Stimulated activated naive CD4-positive, alpha-beta T cell (primary cell): ENCODE data around the gene HTR5A.
"Not testable (repeated sequence)": the region's sequence is repeated elsewhere in the genome, so short reads cannot be mapped to it uniquely, and the experiment has no call there.

Source experiments
- DNase-seq, 6 experiments: peaks; one replicate each; lab custom pipeline; 2025; lab: John Stamatoyannopoulos, UW

HTR5A gene

GRCh38 chr7:155069992-155070751, at the start of gene HTR5A:
Gene HTR5A (plus strand): TSS chr7:155070324. CDS start chr7:155070900, 576 bp downstream.
- peak; percentile 62 to 80 (median 74) for DNase-seq

GRCh38 chr7:155020996-155021395, 49.1 kb upstream of the HTR5A start:
- no peak for DNase-seq

- DNase-seq, result no peak
Measured at GRCh38 chr7:155021699-155022145, 48.4 kb upstream of the HTR5A start.

- no peak for DNase-seq
Measured at GRCh38 chr7:155027879-155028278, 42.2 kb upstream of the HTR5A start.

- DNase-seq, result no peak
Measured at GRCh38 chr7:155032978-155033377, 37.1 kb upstream of the HTR5A start.

- DNase-seq, result not testable (repeated sequence)
Measured at GRCh38 chr7:155034495-155034894, 35.6 kb upstream of the HTR5A start.

GRCh38 chr7:155038335-155038734, 31.8 kb upstream of the HTR5A start:
- no peak for DNase-seq

GRCh38 chr7:155043756-155044155, 26.4 kb upstream of the HTR5A start:
- DNase-seq, result no peak

GRCh38 chr7:155048006-155048405, 22.1 kb upstream of the HTR5A start:
- DNase-seq, result no peak

GRCh38 chr7:155051355-155051754, 18.8 kb upstream of the HTR5A start:
- DNase-seq, result no peak

GRCh38 chr7:155053002-155053401, 17.1 kb upstream of the HTR5A start:
- no peak for DNase-seq

GRCh38 chr7:155054761-155055160, 15.4 kb upstream of the HTR5A start:
- no peak for DNase-seq

- no peak for DNase-seq
Measured at GRCh38 chr7:155057076-155057475, 13.0 kb upstream of the HTR5A start.

- no peak for DNase-seq
Measured at GRCh38 chr7:155058896-155059295, 11.2 kb upstream of the HTR5A start.

- no peak for DNase-seq
Measured at GRCh38 chr7:155059703-155060102, 10.4 kb upstream of the HTR5A start.

GRCh38 chr7:155062411-155062810, 7.7 kb upstream of the HTR5A start:
- DNase-seq, result no peak

GRCh38 chr7:155064186-155064585, 5.9 kb upstream of the HTR5A start:
- no peak for DNase-seq

GRCh38 chr7:155066417-155066950, 3.6 kb upstream of the HTR5A start:
- no peak for DNase-seq

GRCh38 chr7:155071121-155071651, 1.1 kb downstream of the HTR5A start:
- no peak for DNase-seq

GRCh38 chr7:155071916-155072571, 1.9 kb downstream of the HTR5A start:
- DNase-seq, result no peak

GRCh38 chr7:155073922-155074321, 3.8 kb downstream of the HTR5A start:
- DNase-seq, result no peak

GRCh38 chr7:155084021-155084420, 13.9 kb downstream of the HTR5A start:
- no peak for DNase-seq

GRCh38 chr7:155084969-155085368, 14.8 kb downstream of the HTR5A start:
- no peak for DNase-seq
